ENCODE data around the gene UTS2. TPM values are rescaled to one million over a fixed set of nuclear protein-coding genes. Genes with fewer than 3 reads are reported as not detected.

UTS2 gene
- total and polyA plus RNA-seq, 9 of the 15 experiments (the other 6 are each of a cell fraction or from before 2014, with no cell fraction given): 0.22 to 0.29 TPM; not detected in 7

GRCh38 chr1:7827126-7827955 lies 25.5 kb downstream of the UTS2 start (continued):
- TF ChIP-seq MCM2 (IDR thresholded peaks at IDR 0.05; ENCODE audit: low read depth): no peak
- TF ChIP-seq, protein P1, sequence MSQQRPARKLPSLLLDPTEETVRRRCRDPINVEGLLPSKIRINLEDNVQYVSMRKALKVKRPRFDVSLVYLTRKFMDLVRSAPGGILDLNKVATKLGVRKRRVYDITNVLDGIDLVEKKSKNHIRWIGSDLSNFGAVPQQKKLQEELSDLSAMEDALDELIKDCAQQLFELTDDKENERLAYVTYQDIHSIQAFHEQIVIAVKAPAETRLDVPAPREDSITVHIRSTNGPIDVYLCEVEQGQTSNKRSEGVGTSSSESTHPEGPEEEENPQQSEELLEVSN (IDR thresholded peaks at IDR 0.05; ENCODE audit: borderline replicate concordance in 1 of 2, extremely low read depth in 1 of 2, insufficient read depth in 1 of 2, insufficient read length in 1 of 2, low read depth in 1 of 2, low read length in 1 of 2, poor library complexity in 1 of 2, severe bottlenecking in 1 of 2): peak in 1 of 2 experiments; percentile 62
- 0 out of 2 replicates have a peak, but pooled peaks have one; percentile 40 for TF ChIP-seq ZNF134 (CRISPR knock-in tag; conservative IDR thresholded peaks at IDR 0.05)
- TF ChIP-seq CTCFL (IDR thresholded peaks at IDR 0.05; ENCODE audit: borderline replicate concordance, insufficient read depth, low read depth, low read length, poor library complexity, severe bottlenecking): no peak
- TF ChIP-seq, protein P2, sequence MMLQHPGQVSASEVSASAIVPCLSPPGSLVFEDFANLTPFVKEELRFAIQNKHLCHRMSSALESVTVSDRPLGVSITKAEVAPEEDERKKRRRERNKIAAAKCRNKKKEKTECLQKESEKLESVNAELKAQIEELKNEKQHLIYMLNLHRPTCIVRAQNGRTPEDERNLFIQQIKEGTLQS (IDR thresholded peaks at IDR 0.05): peak; percentile 78
- TF ChIP-seq, protein P2 (CRISPR knock-in tag; conservative IDR thresholded peaks at IDR 0.05): no peak
- TF ChIP-seq SIX5 (IDR thresholded peaks at IDR 0.05; ENCODE audit: borderline replicate concordance in 1 of 2, insufficient read depth in 1 of 2, low read depth in 1 of 2, low read length in 2 of 2): no peak
- TF ChIP-seq LARP7 (IDR thresholded peaks at IDR 0.05): peak; percentile 20; the same call in 1 of the 2 replicates
- TF ChIP-seq ZNF583 (CRISPR knock-in tag; IDR thresholded peaks at IDR 0.05): no peak; the same call in 1 of the 2 replicates
- peak; percentile 84 for TF ChIP-seq RBFOX2 (IDR thresholded peaks at IDR 0.05; ENCODE audit: low read depth, low read length)
- TF ChIP-seq ZNF76 (CRISPR knock-in tag; IDR thresholded peaks at IDR 0.05; ENCODE audit: borderline replicate concordance): 0 out of 2 replicates have a peak, but pooled peaks have one; percentile 60
- no peak for TF ChIP-seq CGGBP1 (CRISPR knock-in tag; IDR thresholded peaks at IDR 0.05)
- TF ChIP-seq HEY1 (CRISPR knock-in tag; IDR thresholded peaks at IDR 0.05; ENCODE audit: borderline replicate concordance): no peak
- TF ChIP-seq SMAD4 (CRISPR knock-in tag; conservative IDR thresholded peaks at IDR 0.05): peak; percentile 47; the same call in 1 of the 2 replicates
- TF ChIP-seq ETV1 (tag; conservative IDR thresholded peaks at IDR 0.05; ENCODE audit: low read depth): peak; percentile 74
- TF ChIP-seq, protein P3, sequence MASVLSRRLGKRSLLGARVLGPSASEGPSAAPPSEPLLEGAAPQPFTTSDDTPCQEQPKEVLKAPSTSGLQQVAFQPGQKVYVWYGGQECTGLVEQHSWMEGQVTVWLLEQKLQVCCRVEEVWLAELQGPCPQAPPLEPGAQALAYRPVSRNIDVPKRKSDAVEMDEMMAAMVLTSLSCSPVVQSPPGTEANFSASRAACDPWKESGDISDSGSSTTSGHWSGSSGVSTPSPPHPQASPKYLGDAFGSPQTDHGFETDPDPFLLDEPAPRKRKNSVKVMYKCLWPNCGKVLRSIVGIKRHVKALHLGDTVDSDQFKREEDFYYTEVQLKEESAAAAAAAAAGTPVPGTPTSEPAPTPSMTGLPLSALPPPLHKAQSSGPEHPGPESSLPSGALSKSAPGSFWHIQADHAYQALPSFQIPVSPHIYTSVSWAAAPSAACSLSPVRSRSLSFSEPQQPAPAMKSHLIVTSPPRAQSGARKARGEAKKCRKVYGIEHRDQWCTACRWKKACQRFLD (CRISPR knock-in tag; IDR thresholded peaks at IDR 0.05): peak; percentile 59; the same call in 1 of the 2 replicates
- TF ChIP-seq CXXC5 (CRISPR knock-in tag; IDR thresholded peaks at IDR 0.05): peak; percentile 66; the same call in 1 of the 2 replicates
- TF ChIP-seq JUND (IDR thresholded peaks at IDR 0.05; ENCODE audit: borderline replicate concordance, low read depth, low read length): no peak; the same call in none of the 2 replicates
- TF ChIP-seq JUND (tag; IDR thresholded peaks at IDR 0.05; ENCODE audit: borderline replicate concordance, low read depth, low read length): peak; percentile 20; the same call in 1 of the 3 replicates
- peak; percentile 44; the same call in 1 of the 2 replicates for TF ChIP-seq HDGF (IDR thresholded peaks at IDR 0.05)

Measured in K562 (cell line).